Measurements from ENCODE around the gene TCP11. TPM values are rescaled to one million over a fixed set of nuclear protein-coding genes. Genes with fewer than 3 reads are reported as not detected.

The TCP11 gene
- total and polyA plus RNA-seq, 4 donors = 0.05 to 0.19 TPM; not detected in 2

- no peak for TF ChIP-seq RAD21 (IDR thresholded peaks at IDR 0.05)
- no peak for TF ChIP-seq MAX (IDR thresholded peaks at IDR 0.05)
Observed at GRCh38 chr6:35186571-35186970, 45.4 kb upstream of the TCP11 start (continued).

GRCh38 chr6:35185971-35186370 is 44.8 kb upstream of the TCP11 start:
- no peaks in the 10 kb centered on the region for H3K9me3 ChIP-seq (ENCODE audit: control insufficient read depth in 4 of 4, low read length in 3 of 4)
- no peak overlapping the region for H3K9ac ChIP-seq (ENCODE audit: low read depth in 1 of 2, low read length in 2 of 2)
- WGBS = 83% methylated on average over 1 of the region's 1 CpG
- no peak overlapping the region for H3K4me3 ChIP-seq (ENCODE audit: low read depth in 1 of 3, low read length in 3 of 3)
- no peak for TF ChIP-seq EGR1 (IDR thresholded peaks at IDR 0.05; ENCODE audit: low read depth in 2 of 2)
- TF ChIP-seq RAD21 (IDR thresholded peaks at IDR 0.05) = no peak
- TF ChIP-seq ATF3 (IDR thresholded peaks at IDR 0.05) = no peak
- no peak for TF ChIP-seq RXRA (IDR thresholded peaks at IDR 0.05)
- TF ChIP-seq HNF4G (IDR thresholded peaks at IDR 0.05) = no peak
- no peak for TF ChIP-seq REST (IDR thresholded peaks at IDR 0.05)
- TF ChIP-seq CTCF (IDR thresholded peaks at IDR 0.05; ENCODE audit: low read depth, low read length, missing input control) = no peak
- no peak for TF ChIP-seq ZBTB33 (IDR thresholded peaks at IDR 0.05)
- TF ChIP-seq FOXA2 (IDR thresholded peaks at IDR 0.05) = no peak
- TF ChIP-seq MAX (IDR thresholded peaks at IDR 0.05) = no peak
- no peak for TF ChIP-seq GABPA (IDR thresholded peaks at IDR 0.05 in 1 of 2, conservative IDR thresholded peaks at IDR 0.05 in 1 of 2)
- TF ChIP-seq TAF1 (conservative IDR thresholded peaks at IDR 0.05) = no peak
- TF ChIP-seq FOXA1 (IDR thresholded peaks at IDR 0.05) = no peak
- TF ChIP-seq NR2F2 (IDR thresholded peaks at IDR 0.05) = no peak
- no peak for TF ChIP-seq SP1 (IDR thresholded peaks at IDR 0.05)
- TF ChIP-seq HNF4A (conservative IDR thresholded peaks at IDR 0.05) = no peak
- TF ChIP-seq YY1 (IDR thresholded peaks at IDR 0.05) = no peak
- no peaks in the 10 kb centered on the region for H3K27me3 ChIP-seq (ENCODE audit: control insufficient read depth in 4 of 4, insufficient read depth in 4 of 4, low read length in 3 of 4)
- DNase-seq (ENCODE audit: low spot score) = no peak
- H3K27ac ChIP-seq (ENCODE audit: low read depth in 1 of 2, low read length in 2 of 2) = no peak overlapping the region
- peaks cover 0 to 4% (median 0%) of the 10 kb centered on the region in 4 donors for H3K4me1 ChIP-seq (ENCODE audit: control insufficient read depth in 4 of 4, insufficient read depth in 4 of 4, low read length in 3 of 4)
- no peaks in the 10 kb centered on the region for H3K36me3 ChIP-seq (ENCODE audit: control insufficient read depth in 4 of 4, insufficient read depth in 3 of 4, low read depth in 1 of 4, low read length in 3 of 4)
